ENCODE results near the gene UBASH3A. TPM values are rescaled to one million over a fixed set of nuclear protein-coding genes. Genes with fewer than 3 reads are reported as not detected.
"Not testable (repeated sequence)": the region's sequence is repeated elsewhere in the genome, so short reads cannot be mapped to it uniquely, and the experiment has no call there.

UBASH3A gene
- total RNA-seq, 1 donor, result not detected

- no peak for DNase-seq (ENCODE audit: low read depth)
- TF ChIP-seq CTCF (IDR thresholded peaks at IDR 0.05; ENCODE audit: insufficient read depth, low read length), result no peak
- H3K4me3 ChIP-seq (ENCODE audit: low read depth, low read length), result no peak overlapping the region
Observed at GRCh38 chr21:42468491-42469131, 64.9 kb downstream of the UBASH3A start.

- H3K4me3 ChIP-seq (ENCODE audit: low read depth, low read length), result no peak overlapping the region
- DNase-seq (ENCODE audit: low read depth), result no peak
- no peak for TF ChIP-seq CTCF (IDR thresholded peaks at IDR 0.05; ENCODE audit: insufficient read depth, low read length)
Observed at GRCh38 chr21:42469272-42469671, 65.6 kb downstream of the UBASH3A start.

- not testable (repeated sequence) for DNase-seq (ENCODE audit: low read depth); H3K4me3 ChIP-seq (ENCODE audit: low read depth, low read length)
Observed at GRCh38 chr21:42469726-42470125, 66.0 kb downstream of the UBASH3A start.

GRCh38 chr21:42471206-42471605, 67.5 kb downstream of the UBASH3A start:
- H3K4me3 ChIP-seq (ENCODE audit: low read depth, low read length), result no peak overlapping the region
- DNase-seq (ENCODE audit: low read depth), result no peak
- no peak for TF ChIP-seq CTCF (IDR thresholded peaks at IDR 0.05; ENCODE audit: insufficient read depth, low read length)

GRCh38 chr21:42471716-42472330, 68.1 kb downstream of the UBASH3A start:
- DNase-seq (ENCODE audit: low read depth), result no peak
- H3K4me3 ChIP-seq (ENCODE audit: low read depth, low read length), result no peak overlapping the region
- no peak for TF ChIP-seq CTCF (IDR thresholded peaks at IDR 0.05; ENCODE audit: insufficient read depth, low read length)

- H3K4me3 ChIP-seq (ENCODE audit: low read depth, low read length), result no peak overlapping the region
- TF ChIP-seq CTCF (IDR thresholded peaks at IDR 0.05; ENCODE audit: insufficient read depth, low read length), result no peak
- DNase-seq (ENCODE audit: low read depth), result no peak
Observed at GRCh38 chr21:42472521-42472920, 68.8 kb downstream of the UBASH3A start.

GRCh38 chr21:42473498-42474042, 69.9 kb downstream of the UBASH3A start:
- H3K4me3 ChIP-seq (ENCODE audit: low read depth, low read length), result no peak overlapping the region
- no peak for DNase-seq (ENCODE audit: low read depth)
- no peak for TF ChIP-seq CTCF (IDR thresholded peaks at IDR 0.05; ENCODE audit: insufficient read depth, low read length)

All from fibroblast of the aortic adventitia (primary cell).